Measurements from ENCODE around the gene SH3BP2. TPM values are rescaled to one million over a fixed set of nuclear protein-coding genes. Genes with fewer than 3 reads are reported as not detected.

SH3BP2 gene
- polyA plus RNA-seq, 1 experiment, result 14.8 TPM

- ChIA-PET CTCF (no interaction called here), POLR2A (no interaction called here)
- H3K27ac ChIP-seq (ENCODE audit: low read depth, low read length), result no peak overlapping the region
- H3K9me3 ChIP-seq (ENCODE audit: control insufficient read depth, insufficient read depth, low read length), result no peaks in the 10 kb centered on the region; the same call in 1 of the 2 replicates
- no peak for DNase-seq (ENCODE audit: low read depth, low spot score)
- no peak overlapping the region for H3K4me3 ChIP-seq (ENCODE audit: low read depth, low read length)
- no peak for TF ChIP-seq CTCF (IDR thresholded peaks at IDR 0.05; ENCODE audit: low read depth, low read length)
- peaks cover 7% of the 10 kb centered on the region for H3K27me3 ChIP-seq (ENCODE audit: control insufficient read depth, insufficient read depth, low read length)
Measured at GRCh38 chr4:2787230-2788100, 5.4 kb upstream of the SH3BP2 start.

DNA sequence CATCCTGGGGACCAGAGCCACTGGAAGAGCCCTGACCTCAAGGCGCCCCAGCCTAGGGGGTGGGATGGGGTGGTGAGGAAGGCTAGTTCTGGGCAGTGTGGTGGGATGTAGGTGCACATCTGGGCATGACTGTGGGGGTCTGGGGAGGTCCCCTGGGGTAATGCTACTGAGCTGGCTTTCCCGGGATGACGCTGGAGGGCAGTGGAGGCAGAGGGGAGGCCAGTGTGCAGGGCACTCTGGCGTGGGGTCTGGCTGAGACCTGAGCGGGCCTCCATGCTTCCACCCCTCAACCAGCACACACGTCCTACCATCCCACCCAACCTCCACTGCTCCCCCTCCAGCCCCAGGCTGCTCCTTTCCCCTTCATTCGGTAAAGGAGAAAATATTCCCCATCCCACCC, 4.8 kb upstream of the SH3BP2 start:
- POLR2A ChIA-PET, result no interaction called here
- Histone ChIP-seq H3K27ac (ENCODE audit: low read depth, low read length) (no peak overlapping the region), H3K4me3 (ENCODE audit: low read depth, low read length) (no peak overlapping the region), H3K27me3 (ENCODE audit: control insufficient read depth, insufficient read depth, low read length) (peaks cover 7% of the 10 kb centered on the region), H3K9me3 (ENCODE audit: control insufficient read depth, insufficient read depth, low read length) (no peaks in the 10 kb centered on the region; the same call in 1 of the 2 replicates)
- CTCF ChIA-PET, result no interaction called here
- no peak for TF ChIP-seq CTCF (IDR thresholded peaks at IDR 0.05; ENCODE audit: low read depth, low read length)
- no peak for DNase-seq (ENCODE audit: low read depth, low spot score)

DNA sequence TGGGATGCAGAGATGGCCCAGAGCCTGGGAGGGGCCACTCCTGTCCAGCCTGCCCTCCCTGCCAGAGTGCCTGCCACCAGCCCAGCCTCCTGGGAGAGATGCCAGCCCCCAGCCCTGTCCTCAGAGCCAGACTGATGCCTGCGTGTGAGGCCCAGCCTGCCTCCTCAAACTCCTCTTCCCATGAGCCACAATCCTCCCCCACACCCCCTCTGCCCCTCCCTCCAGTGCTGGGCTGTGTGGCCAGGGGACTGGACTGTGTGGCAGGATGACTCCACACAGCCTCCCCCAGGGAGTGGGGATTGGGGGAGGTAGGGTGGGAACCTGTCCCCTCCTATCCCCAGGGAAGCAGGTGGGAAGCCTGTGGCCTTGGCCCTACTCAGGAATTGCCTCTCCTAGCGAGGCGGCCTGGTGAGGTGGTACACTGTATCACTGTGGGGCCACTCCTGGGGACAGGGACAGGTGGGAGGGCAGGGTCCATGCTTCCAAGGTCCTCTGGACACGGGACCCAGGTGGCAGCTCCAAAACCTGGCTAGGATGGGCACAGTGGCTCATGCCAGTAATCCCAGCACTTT, 4.3 kb upstream of the SH3BP2 start:
- CTCF ChIA-PET, result no interaction called here
- no peak for TF ChIP-seq CTCF (IDR thresholded peaks at IDR 0.05; ENCODE audit: low read depth, low read length)
- H3K27ac ChIP-seq (ENCODE audit: low read depth, low read length), result no peak overlapping the region
- H3K9me3 ChIP-seq (ENCODE audit: control insufficient read depth, insufficient read depth, low read length), result no peaks in the 10 kb centered on the region; the same call in 1 of the 2 replicates
- H3K27me3 ChIP-seq (ENCODE audit: control insufficient read depth, insufficient read depth, low read length), result peaks cover 7% of the 10 kb centered on the region
- no peak overlapping the region for H3K4me3 ChIP-seq (ENCODE audit: low read depth, low read length)
- POLR2A ChIA-PET, result no interaction called here
- DNase-seq (ENCODE audit: low read depth, low spot score), result no peak

- peaks cover 2% of the 10 kb centered on the region for H3K27me3 ChIP-seq (ENCODE audit: control insufficient read depth, insufficient read depth, low read length)
Measured at GRCh38 chr4:2789351-2789750, 3.5 kb upstream of the SH3BP2 start.

More at GRCh38 chr4:2789351-2789750, 3.5 kb upstream of the SH3BP2 start:
- ChIA-PET POLR2A (no interaction called here), CTCF (no interaction called here)
- Histone ChIP-seq H3K27ac (ENCODE audit: low read depth, low read length) (no peak overlapping the region), H3K4me3 (ENCODE audit: low read depth, low read length) (no peak overlapping the region), H3K9me3 (ENCODE audit: control insufficient read depth, insufficient read depth, low read length) (no peaks in the 10 kb centered on the region; the same call in 1 of the 2 replicates)
- DNase-seq (ENCODE audit: low read depth, low spot score), result no peak
- TF ChIP-seq CTCF (IDR thresholded peaks at IDR 0.05; ENCODE audit: low read depth, low read length), result no peak
